Right ventricle myocardium superior (tissue), 1 donor: ENCODE data around the gene PTPRR. TPM values are rescaled to one million over a fixed set of nuclear protein-coding genes. Genes with fewer than 3 reads are reported as not detected.

Experiments used
- ATAC-seq: fragments of 200-7000 bp; cut with Tn5 transposase; one replicate; pipeline ENCODE4 v1.9.1; 2020; ENCODE audit warnings: mild to moderate bottlenecking; ENCODE audit not compliant: poor library complexity
- DNase-seq: peaks from one replicate; pipeline ENCODE4 v3.0.0-alpha.2; 2020
- intact Hi-C: fragments of 100-400 bp; cut with DNase I; formaldehyde crosslinking; loops from one replicate; pipeline ENCODE4 v1.11.2; 2022
- total RNA-seq: library from RNA; stranded (reverse); fragmentation: NEBNext Ultra II Directional; extraction: Animal tissue kit (Norgen Biotek cat#: 25700); gene quantifications from one replicate; pipeline ENCODE4 v1.2.1, GENCODE V29; 2021
- donor health status: DM: no; HTN: yes; CAD: no; lungs with severe emphysema.

Gene PTPRR
- total RNA-seq, 1 donor from 2014 or later: 0.19 TPM

- ATAC-seq: no peak
- DNase-seq: no peak
- intact Hi-C loops: no loop called here
Observed at GRCh38 chr12:70641691-70642090, 278.8 kb downstream of the PTPRR start.

DNA sequence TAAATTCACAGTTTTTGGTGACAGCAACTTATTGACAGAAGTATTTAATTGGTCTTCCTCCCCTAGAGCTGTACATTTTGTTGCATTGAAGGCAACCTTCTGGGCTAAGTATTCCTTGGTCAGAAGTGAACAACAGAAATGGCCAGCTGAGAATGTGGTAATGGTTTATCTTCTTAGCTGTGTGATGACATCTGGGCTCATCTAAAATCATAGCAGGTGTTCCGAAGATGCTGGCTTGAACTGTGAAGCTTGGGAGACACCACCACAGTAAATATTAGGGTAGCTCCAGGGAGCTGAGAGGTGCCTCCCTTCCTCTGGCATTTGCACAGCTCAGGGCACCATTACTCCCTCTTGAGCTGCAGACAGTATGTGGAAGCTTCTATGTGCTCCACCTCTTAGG lies 279.6 kb downstream of the PTPRR start:
- no peak for DNase-seq
- ATAC-seq: no peak
- intact Hi-C loops: no loop called here

DNA sequence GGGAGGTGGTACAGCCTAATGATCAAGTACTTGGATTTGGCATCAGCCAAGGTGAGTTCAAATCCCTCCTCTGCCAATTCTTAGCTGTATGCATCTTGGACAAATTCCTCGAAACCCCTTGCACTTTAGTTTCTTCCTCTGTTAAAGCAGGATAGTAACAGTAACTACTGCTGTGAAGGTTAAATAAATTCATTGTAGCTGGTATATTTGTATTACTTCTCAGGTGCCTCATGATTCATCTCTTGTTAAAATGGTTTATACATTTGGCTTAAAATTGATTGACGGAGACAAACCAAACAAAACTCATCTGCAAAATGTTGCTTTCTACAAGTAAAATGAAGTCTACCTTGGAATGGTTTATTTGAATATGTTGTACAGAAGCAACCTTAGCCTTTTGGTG lies 281.0 kb downstream of the PTPRR start:
- no peak for ATAC-seq
- intact Hi-C loops: no loop called here

GRCh38 chr12:70638639-70639360 lies 281.7 kb downstream of the PTPRR start:
- DNase-seq: no peak
- intact Hi-C loops: no loop called here
- no peak for ATAC-seq

More for the DNA sequence above, 281.0 kb downstream of the PTPRR start:
- DNase-seq: no peak

- intact Hi-C loops: no loop called here
- DNase-seq: no peak
- ATAC-seq: no peak
Observed at GRCh38 chr12:70637303-70638085, 283.0 kb downstream of the PTPRR start, which contains the start of gene PTPRB. PTPRB (minus strand) TSS chr12:70637429; CDS start chr12:70637395, 34 bp downstream.

- DNase-seq (no peak), ATAC-seq (no peak)
- intact Hi-C loops: no loop called here
Observed at GRCh38 chr12:70635755-70636154, 284.8 kb downstream of the PTPRR start.

DNA sequence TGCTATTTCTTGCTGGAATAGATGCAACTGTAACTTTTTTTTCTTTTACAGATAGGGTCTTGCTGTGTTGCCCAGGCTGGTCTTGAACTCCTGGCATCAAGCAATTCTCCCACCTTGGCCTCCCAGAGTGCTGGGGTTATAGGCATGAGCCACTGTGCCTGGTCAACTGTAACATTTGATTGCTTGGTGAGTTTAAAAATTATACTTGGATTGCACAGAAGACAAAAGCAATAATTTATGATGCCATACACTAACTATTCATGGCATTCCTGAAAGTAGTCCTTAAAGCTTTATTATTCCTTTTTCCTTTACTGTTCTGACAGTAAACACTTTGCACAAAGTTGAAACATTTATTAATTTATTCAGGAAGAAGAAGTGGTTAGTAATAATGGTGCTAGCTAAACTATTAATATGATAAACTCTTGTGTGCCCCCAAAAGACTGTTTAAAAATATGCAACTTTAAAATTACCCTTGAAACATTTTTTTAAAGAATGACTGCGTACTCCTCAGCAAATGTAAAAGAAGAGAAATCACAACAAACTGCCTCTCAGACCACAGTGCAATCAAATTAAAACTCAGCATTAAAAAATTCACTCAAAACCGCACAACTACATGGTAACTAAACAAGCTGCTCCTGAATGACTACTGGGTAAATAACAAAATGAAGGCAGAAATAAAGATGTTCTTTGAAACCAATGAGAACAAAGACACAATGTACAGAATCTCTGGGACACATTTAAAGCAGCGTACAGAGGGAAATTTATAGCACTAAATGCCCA lies 291.6 kb downstream of the PTPRR start:
- DNase-seq (no peak), ATAC-seq (no peak)
- intact Hi-C loops: no loop called here

DNA sequence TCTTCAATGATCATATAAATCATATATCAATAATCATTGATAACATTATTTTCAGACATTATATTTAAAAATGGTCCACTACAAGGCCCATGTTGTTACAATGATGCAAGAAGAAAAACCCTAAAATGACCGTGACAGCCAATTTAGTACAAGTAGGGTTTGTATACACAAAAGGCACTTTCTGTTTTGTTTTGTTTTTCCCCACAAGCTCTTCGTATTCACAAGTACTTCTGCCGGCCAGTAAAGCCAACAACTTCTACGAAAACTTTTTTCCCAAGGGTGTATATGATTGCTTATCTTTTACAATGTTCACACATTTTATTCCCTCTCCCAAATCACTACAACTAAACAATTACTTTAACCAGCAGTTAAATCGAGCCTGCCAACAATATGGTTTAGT lies 292.9 kb downstream of the PTPRR start:
- ATAC-seq: no peak
- intact Hi-C loops: no loop called here
- no peak for DNase-seq

DNA sequence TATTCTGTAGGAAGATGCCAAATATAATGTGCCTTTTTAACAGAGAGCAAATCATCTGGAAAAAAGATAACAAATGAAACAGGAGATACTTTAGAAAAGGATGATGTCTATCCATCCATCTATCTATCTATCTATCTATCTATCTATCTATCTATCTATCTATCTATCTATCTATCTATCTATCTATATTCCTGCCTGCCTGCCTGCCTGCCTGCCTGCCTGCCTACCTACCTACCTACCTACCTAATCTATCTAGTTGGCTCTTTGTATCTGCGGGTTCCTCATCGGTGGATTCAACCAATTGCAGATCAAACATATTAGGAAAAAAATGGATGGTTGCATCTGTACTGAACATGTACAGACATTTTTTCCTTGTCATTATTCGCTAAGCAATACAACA lies 294.4 kb downstream of the PTPRR start:
- intact Hi-C loops: no loop called here
- no peak for ATAC-seq

GRCh38 chr12:70619471-70620152 lies 300.9 kb downstream of the PTPRR start:
- DNase-seq (no peak), ATAC-seq (no peak)
- intact Hi-C loops: no loop called here

More for the DNA sequence above, 294.4 kb downstream of the PTPRR start:
- DNase-seq: no peak

DNA sequence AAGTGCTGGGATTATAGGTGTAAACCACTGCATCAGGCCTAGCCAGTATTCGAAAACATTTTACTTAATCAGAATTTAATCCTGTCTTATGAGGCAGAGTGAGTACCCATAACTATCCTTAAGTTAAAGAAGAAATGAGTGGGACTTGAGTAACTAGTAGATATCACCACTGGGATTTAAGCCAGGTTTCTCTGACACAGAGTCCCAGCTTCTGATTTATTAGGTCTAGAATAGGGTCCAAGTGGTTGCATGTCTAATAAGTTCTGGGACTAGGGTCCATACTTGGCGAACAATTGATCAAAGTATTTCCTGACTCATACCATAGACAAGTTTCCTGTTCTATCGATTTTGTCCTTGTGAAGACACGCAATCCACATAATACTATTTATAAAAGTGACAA lies 302.2 kb downstream of the PTPRR start:
- intact Hi-C loops: no loop called here
- DNase-seq: no peak
- no peak for ATAC-seq

GRCh38 chr12:70617450-70617849 lies 303.1 kb downstream of the PTPRR start:
- ATAC-seq (no peak), DNase-seq (no peak)
- intact Hi-C loops: no loop called here

GRCh38 chr12:70615174-70615866 lies 305.2 kb downstream of the PTPRR start:
- DNase-seq (no peak), ATAC-seq (no peak)
- intact Hi-C loops: no loop called here

GRCh38 chr12:70609739-70610491 lies 310.6 kb downstream of the PTPRR start:
- intact Hi-C loops: no loop called here
- peak; percentile 74 for DNase-seq

DNA sequence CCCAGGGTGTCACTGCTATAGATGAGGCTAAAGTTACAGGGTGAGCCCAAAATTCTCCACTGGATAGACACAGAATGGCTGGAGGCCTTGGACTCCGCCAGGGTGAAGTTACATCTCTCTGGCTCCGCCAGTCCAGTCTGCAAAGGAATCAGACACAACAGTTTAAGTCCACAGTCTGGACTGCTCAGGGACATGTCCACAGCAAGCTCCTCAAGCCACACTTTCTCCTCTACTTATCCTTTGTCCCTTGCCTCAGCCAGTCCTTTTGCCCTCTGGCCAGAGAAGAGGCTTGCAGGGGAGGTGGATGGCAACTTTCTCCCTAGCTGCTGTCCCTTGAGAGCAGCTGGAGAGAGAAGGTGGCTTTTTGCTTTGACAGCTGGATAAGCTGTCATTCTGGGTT lies 311.3 kb downstream of the PTPRR start:
- DNase-seq (no peak), ATAC-seq (no peak)
- intact Hi-C loops: no loop called here

More at GRCh38 chr12:70609739-70610491, 310.6 kb downstream of the PTPRR start:
- peak; percentile 90 for ATAC-seq

DNA sequence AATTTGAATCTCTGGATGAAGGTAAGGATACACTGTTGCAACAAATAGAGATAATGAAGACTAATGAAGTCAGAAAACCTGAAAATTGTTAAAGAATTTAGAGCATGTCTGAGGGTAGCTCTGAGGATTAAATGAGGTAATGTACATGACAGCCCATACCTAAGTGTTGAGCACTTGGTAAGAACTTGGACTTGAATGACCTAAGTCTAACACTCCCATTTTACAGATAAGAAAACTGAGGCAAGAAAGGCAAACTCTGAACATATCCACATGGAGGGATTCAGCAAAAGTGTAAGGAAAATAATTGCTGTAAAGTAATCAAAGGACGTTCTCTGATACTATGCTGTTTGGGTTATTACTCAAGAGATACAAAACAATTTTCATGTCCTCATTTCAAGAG lies 312.4 kb downstream of the PTPRR start:
- intact Hi-C loops: no loop called here
- no peak for DNase-seq
- no peak for ATAC-seq

DNA sequence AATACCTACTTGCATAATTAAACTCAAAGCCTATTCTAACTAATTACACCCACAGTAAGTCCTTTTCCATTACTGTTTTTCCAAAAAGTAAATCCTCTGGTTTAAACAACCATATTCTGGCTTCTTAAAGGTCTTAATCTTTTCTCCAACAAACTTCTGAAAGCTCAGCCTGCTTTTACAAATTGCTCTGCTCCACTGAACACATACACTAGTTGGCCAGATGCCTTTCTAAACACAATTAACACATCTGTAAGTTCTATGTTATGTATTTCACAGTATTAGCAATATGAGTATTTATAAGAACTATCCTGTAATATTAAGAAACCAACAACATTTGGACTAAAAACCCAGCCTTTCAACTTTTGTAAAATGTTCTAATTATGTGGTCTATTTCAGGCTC lies 313.4 kb downstream of the PTPRR start:
- no peak for DNase-seq
- ATAC-seq: no peak
- intact Hi-C loops: no loop called here

GRCh38 chr12:70605976-70606375 lies 314.6 kb downstream of the PTPRR start:
- intact Hi-C loops: no loop called here

More at GRCh38 chr12:70605976-70606375, 314.6 kb downstream of the PTPRR start:
- ATAC-seq (no peak), DNase-seq (no peak)
